Omental fat pad (tissue), 4 donors: ENCODE results near the gene CDC42EP5. TPM values are rescaled to one million over a fixed set of nuclear protein-coding genes. Genes with fewer than 3 reads are reported as not detected.
"Not testable (repeated sequence)": the region's sequence is repeated elsewhere in the genome, so short reads cannot be mapped to it uniquely, and the experiment has no call there.

ENCODE experiments used
- ATAC-seq: fragments of 150-250 bp; one replicate; pipeline ENCODE4 v1.9.1; 2016; ENCODE audit warnings: mild to moderate bottlenecking, moderate library complexity; ENCODE audit not compliant: low FRiP score
- DNase-seq: peaks from one replicate; pipeline ENCODE4 v3.0.0-alpha.2; 2019; ENCODE audit warnings: low spot score
- CTCF ChIP-seq, 3 donors: fragments of 450-650 bp; IDR thresholded peaks; one replicate each; pipeline ENCODE4 v1.5.1; 2016 to 2017; ENCODE audit warnings: antibody characterized with exemption in 3 of 3, mild to moderate bottlenecking in 3 of 3, moderate library complexity in 2 of 3
- total RNA-seq, 4 donors: library from RNA; depleted of rRNA; stranded (reverse); fragments of >200 nt; gene quantifications; one replicate each; pipeline ENCODE4 v1.1.0, GENCODE V29; 2016

The CDC42EP5 gene
- total RNA-seq, 4 donors from 2014 or later = 12.1 to 24.1 (median 17.4) TPM

GRCh38 chr19:54507824-54508223, 34.7 kb upstream of the CDC42EP5 start:
- no peak for TF ChIP-seq CTCF (IDR thresholded peaks at IDR 0.05)
- DNase-seq (no peak), ATAC-seq (no peak)

- not testable (repeated sequence) for ATAC-seq, DNase-seq
These were observed 34.1 kb upstream of the CDC42EP5 start for GRCh38 chr19:54507038-54507717.

DNA sequence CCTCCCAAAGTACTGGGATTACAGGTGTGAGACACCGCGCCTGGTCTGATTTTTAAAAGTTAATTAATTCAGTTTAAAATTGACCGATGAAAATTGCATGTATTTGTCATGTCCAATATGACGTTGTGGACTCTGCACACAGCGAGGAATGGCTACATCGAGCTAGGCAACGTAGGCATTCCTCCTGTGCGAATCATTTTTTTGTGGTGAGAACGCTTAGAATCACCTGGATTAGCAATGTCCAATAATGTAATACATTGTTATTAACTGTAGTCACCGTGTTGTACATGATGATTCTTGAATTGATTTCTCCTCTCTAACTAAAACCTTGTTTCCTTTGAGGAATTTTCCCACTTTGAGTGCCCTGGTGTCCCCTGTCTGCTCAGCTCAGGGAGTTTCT, 33.0 kb upstream of the CDC42EP5 start:
- no peak for DNase-seq
- no peak for ATAC-seq
- no peak for TF ChIP-seq CTCF (IDR thresholded peaks at IDR 0.05)

DNA sequence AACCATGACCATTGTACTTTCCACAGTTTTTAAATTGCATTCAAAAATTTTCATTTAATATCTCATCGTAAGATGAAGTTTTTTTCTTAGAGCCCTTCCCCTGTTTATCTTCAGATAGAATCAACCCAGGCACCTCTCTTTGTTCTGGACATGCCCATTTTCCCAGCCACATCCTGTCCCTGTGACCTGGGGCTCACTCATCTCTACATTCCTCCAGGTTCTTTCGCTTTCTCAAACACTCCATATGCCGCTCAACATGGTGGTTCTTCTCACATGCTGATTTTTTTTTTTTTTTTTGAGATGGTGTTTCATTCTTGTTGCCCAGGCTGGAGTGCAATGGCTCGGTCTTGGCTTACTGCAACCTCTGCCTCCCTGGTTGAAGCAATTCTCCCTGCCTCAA, 32.4 kb upstream of the CDC42EP5 start:
- ATAC-seq, DNase-seq: not testable (repeated sequence)

DNA sequence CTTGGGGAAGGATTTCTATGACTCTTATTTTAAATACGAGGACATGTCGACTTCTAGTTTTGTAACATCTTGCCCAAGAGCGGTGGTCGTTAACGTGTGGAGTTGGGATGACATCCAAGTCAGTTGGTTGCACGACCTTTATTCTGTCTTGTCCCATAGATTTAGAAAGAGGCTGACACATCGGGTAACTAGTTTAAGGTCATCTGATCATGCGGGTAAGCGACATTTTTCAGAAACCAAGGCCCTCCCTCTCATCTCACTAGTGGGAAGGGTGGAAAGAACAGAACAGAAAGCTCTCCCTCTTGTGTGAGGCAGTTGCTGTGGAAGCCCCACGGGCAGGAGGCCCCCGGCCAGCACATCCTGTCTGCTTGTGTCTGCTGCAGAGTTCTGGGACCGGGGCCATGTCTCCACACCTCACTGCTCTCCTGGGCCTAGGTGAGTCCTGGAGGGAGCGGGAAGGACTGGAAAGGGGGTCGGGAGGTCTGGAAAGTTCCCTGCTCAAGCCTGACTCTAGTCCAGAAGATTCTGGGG, 29.5 kb upstream of the CDC42EP5 start, which contains the start of gene LAIR2:
TSS of gene LAIR2 (plus strand) at position 314 of the 531 bp plus-strand sequence. CDS start at position 402, 88 bp downstream.
- no peak for ATAC-seq
- DNase-seq = no peak
- TF ChIP-seq CTCF (IDR thresholded peaks at IDR 0.05) = no peak

GRCh38 chr19:54498451-54498772, 25.3 kb upstream of the CDC42EP5 start:
- not testable (repeated sequence) for ATAC-seq

DNA sequence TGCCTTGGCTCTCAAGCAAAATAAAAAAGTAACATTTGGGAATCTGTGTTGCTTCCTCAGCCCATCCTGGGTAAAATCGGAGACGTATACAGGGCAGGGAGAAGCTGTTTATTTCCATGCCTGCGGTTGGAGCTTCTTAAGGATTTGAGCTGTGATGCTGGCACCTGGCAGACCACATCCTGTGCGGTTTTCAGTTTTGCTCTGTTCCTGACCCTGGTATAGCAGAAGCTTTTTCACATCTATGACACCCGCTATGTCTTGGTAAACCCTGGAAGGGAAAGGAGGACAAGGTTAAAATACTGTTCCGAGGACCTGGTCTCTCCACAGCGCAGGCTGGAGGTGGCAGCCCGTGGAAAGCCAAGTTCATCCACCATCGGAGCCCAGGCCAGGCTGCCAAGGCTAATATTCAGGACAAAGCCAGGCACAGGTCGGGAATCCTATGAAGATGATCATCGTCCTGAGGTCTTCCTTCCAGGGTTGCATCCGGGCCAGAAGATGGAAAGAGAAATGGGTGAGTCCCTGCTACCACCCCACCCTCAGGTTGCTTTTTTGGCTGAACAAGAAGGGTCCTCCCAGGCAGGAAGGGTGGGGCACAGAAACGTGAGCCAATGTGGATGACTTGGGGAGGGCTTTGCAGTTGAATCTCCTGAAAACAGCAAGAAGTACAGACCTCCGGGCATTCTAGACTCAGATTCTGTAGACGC, 24.8 kb upstream of the CDC42EP5 start:
- not testable (repeated sequence) for ATAC-seq, DNase-seq

More at GRCh38 chr19:54498451-54498772, 25.3 kb upstream of the CDC42EP5 start:
- DNase-seq = not testable (repeated sequence)

DNA sequence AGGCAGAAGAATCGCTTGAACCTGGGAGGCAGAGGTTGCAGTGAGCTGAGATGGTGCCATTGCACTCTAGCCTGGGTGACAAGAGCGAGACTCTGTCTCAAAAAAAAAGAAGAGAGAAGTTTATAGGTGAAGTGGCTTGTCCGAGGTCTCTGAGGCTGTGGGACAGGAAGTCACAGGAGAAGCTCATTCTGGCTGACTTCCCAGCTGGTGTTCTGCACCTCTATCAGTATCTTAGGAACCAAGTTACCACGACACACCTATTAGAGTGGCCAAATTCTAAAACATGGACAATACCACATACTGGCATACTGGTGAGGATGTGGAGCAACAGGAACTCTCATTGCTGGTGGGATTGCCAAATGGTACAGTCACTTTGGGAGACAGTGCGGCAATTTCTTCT, 22.2 kb upstream of the CDC42EP5 start:
- ATAC-seq, DNase-seq: not testable (repeated sequence)

DNA sequence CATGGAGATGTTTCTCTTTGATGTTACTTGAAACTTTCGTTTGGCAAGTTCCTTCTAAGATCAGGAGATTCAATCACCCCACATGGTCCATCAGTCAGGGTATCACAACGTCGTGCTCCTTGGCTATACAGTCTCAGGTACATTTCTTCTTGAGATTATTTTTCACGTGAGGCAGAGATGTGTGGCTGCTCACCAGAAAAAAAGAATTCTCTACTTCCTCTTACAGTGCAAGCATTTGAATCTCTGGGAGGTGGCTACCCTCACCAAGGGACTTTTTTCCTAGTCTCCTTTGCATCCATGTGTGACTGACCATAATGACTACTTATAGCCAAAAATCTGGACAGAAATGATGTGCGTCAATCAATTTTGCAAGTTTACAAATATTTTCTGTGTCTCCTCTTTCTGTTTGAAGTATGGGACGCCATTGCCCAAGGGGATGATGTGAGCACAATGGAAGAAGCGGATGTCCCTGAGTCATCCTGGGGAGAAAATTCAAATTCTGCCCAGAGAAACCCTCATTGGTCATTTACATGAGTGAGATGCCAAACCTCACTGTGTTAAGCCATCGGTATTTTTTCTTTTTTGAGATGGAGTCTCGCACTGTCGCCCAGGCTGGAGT, 21.0 kb upstream of the CDC42EP5 start:
- no peak for TF ChIP-seq CTCF (IDR thresholded peaks at IDR 0.05)
- DNase-seq (no peak), ATAC-seq (no peak)

GRCh38 chr19:54493056-54493455, 20.0 kb upstream of the CDC42EP5 start:
- ATAC-seq, DNase-seq: not testable (repeated sequence)
